HEK293 (cell line): ENCODE results near the gene CSGALNACT2.

ENCODE experiments used
- ZBTB7A ChIP-seq: fragments of 450-650 bp; formaldehyde crosslinking; IDR thresholded peaks from 2 replicates; pipeline ENCODE4 v1.5.1; 2016; ENCODE audit warnings: low read depth, missing biosample characterization, missing genetic modification characterization
- ZNF114 ChIP-seq: fragments of 450-650 bp; formaldehyde crosslinking; IDR thresholded peaks from 2 replicates; pipeline ENCODE4 v1.5.0; 2017; ENCODE audit warnings: missing biosample characterization, missing genetic modification characterization
- ZNF121 ChIP-seq: fragments of 450-650 bp; formaldehyde crosslinking; IDR thresholded peaks from 2 replicates; pipeline ENCODE4 v1.5.1; 2016; ENCODE audit warnings: missing biosample characterization, missing genetic modification characterization
- TF ChIP-seq, protein P1 (sequence below): fragments of 450-650 bp; formaldehyde crosslinking; IDR thresholded peaks from 2 replicates; pipeline ENCODE4 v1.5.1; 2016; ENCODE audit warnings: missing biosample characterization, missing genetic modification characterization

The CSGALNACT2 gene

DNA sequence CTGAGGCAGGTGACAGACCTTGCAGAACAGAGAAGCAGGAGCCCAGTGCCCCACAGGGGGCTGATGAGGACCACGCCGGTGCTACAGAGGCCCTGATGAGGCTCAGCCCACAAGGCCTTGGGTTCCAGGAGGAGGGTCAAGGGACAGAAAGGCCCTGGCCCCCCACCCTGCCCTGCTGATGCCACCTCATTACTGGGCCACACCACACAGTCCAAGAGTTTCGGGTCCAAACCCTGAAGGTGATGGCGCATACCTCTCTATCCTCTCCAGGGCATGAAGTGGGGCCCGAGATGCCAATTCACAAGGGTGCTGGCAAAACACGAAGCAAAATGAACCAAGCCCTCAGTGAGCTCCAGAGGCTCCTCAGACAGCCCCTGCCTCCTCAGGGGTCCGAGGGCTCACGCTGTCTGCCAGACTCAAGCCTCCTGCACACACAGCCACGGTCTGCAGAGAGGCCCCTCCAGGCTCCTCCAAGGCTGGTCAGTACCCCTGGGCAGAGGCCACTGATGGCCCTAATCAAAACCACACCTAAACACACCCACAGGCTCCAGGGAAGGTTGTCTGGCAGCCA is 96.3 kb downstream of the CSGALNACT2 start (continued):
- TF ChIP-seq ZBTB7A, result no peak
- TF ChIP-seq ZNF121, result no peak
- no peak for TF ChIP-seq ZNF114 (tag by site-specific recombination)
- TF ChIP-seq, protein P1, sequence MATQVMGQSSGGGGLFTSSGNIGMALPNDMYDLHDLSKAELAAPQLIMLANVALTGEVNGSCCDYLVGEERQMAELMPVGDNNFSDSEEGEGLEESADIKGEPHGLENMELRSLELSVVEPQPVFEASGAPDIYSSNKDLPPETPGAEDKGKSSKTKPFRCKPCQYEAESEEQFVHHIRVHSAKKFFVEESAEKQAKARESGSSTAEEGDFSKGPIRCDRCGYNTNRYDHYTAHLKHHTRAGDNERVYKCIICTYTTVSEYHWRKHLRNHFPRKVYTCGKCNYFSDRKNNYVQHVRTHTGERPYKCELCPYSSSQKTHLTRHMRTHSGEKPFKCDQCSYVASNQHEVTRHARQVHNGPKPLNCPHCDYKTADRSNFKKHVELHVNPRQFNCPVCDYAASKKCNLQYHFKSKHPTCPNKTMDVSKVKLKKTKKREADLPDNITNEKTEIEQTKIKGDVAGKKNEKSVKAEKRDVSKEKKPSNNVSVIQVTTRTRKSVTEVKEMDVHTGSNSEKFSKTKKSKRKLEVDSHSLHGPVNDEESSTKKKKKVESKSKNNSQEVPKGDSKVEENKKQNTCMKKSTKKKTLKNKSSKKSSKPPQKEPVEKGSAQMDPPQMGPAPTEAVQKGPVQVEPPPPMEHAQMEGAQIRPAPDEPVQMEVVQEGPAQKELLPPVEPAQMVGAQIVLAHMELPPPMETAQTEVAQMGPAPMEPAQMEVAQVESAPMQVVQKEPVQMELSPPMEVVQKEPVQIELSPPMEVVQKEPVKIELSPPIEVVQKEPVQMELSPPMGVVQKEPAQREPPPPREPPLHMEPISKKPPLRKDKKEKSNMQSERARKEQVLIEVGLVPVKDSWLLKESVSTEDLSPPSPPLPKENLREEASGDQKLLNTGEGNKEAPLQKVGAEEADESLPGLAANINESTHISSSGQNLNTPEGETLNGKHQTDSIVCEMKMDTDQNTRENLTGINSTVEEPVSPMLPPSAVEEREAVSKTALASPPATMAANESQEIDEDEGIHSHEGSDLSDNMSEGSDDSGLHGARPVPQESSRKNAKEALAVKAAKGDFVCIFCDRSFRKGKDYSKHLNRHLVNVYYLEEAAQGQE (tag by site-specific recombination), result no peak
